OCI-LY7 (cell line): Measurements from ENCODE around the gene TELO2.

Experiments used
- CTCF ChIP-seq: fragments of 200-600 bp; sonication (generic); conservative IDR thresholded peaks from 2 replicates; pipeline ENCODE4 v1.5.1; 2014; ENCODE audit warnings: mild to moderate bottlenecking, antibody characterized with exemption, low read length, moderate library complexity, mixed read lengths
- EZH2phosphoT487 ChIP-seq: fragments of 200-600 bp; sonication (generic); IDR thresholded peaks from 2 replicates; pipeline ENCODE4 v1.6.1; 2018; ENCODE audit warnings: low read depth, borderline replicate concordance, mild to moderate bottlenecking, mixed run types, antibody characterized with exemption, low read length, moderate library complexity, mixed read lengths

DNA sequence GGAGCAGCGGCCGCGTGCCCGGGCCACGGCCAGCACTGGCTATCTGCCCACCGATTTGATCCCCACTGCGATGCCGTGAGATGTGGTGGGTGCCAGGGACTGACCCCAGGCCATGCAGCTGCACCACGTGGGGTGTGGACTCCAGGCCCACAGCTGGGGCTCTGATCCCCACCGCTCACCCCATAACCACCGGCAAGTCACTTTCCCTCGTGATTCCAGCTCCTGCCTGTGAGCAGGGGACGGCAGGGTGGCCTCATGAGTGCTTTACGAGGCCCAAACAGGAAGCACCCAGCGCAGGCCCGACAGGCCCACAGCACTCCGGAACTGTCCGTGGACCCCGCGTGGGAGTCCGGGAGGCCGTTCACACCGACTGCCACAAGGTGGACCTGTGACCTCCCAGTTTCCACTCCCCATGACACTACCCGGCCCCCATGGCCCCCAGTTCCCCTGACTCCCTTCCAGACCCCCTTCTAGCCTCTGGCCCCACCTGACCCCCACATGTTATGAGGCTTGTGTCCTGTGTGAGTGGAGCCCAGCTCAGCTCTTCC lies 5.0 kb upstream of the TELO2 start:
- TF ChIP-seq CTCF (no peak), EZH2phosphoT487 (no peak)
